HG03575 (cell line): ENCODE data around the gene MCM5.
"Not testable (repeated sequence)": the region's sequence is repeated elsewhere in the genome, so short reads cannot be mapped to it uniquely, and the experiment has no call there.

Experiments
- ATAC-seq: cut with Tn5 transposase; IDR thresholded peaks from one replicate; pipeline ENCODE4 v1.9.1; 2021; ENCODE audit not compliant: unreplicated experiment, insufficient number of reproducible peaks, low FRiP score; ENCODE audit errors: extremely low read depth

MCM5 gene

DNA sequence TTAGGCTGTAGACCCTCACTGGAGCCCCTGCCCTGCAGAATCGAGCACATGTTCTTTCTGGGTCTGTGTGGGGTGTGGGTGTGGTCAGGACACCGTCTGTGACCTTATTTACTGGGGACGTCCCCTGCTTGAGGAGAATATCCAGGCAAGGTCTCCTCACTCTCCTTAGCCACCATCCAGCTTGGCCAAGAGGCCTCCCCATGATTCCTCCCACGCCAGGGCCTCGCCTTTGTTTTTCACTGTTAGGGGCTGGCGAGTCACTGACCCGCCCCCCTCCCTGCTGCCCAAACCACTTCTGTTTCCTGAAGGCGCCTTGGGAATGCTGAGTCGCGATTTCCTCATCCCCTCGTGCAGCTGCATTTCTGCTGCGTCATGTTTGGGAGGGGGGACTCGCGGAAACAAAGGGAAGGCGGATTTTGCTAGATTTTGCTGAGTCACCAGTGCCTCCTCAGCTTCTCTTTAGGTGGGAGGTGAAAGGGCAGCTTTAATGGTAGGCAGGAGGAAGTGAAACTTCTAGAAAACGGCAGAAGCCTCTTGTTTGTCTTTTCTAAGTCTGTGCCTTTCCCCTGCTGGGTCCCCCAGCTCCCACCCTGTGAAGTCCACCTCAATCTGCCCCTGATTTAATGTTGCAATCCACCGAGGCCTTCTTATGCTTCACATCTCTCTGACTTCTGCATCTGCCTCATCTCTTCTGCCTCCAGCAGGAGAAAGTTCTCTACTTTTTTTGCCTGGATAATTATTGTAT is 23.0 kb upstream of the MCM5 start:
- no peak for ATAC-seq

DNA sequence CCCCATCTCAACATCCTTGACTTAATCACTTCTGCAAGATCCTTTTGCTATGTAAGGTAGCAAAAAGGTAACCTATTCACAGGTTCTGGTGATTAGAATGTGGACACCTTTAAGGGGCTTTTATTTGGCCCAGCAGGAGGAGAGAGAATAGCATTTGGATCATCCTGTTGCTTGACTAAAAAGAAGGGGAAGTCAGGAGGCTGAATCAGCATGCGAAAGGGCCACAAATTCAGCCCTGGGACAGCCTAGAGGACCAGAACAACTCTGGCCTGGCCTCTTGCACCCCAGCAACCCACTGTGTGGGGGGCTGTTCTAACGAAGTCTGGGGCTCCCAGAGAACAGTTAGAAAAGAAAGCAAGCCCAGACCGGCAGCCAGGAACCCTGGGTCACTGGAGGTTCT is 22.2 kb upstream of the MCM5 start:
- ATAC-seq: no peak

- ATAC-seq: no peak
These were observed 21.3 kb upstream of the MCM5 start for GRCh38 chr22:35378621-35379020.

DNA sequence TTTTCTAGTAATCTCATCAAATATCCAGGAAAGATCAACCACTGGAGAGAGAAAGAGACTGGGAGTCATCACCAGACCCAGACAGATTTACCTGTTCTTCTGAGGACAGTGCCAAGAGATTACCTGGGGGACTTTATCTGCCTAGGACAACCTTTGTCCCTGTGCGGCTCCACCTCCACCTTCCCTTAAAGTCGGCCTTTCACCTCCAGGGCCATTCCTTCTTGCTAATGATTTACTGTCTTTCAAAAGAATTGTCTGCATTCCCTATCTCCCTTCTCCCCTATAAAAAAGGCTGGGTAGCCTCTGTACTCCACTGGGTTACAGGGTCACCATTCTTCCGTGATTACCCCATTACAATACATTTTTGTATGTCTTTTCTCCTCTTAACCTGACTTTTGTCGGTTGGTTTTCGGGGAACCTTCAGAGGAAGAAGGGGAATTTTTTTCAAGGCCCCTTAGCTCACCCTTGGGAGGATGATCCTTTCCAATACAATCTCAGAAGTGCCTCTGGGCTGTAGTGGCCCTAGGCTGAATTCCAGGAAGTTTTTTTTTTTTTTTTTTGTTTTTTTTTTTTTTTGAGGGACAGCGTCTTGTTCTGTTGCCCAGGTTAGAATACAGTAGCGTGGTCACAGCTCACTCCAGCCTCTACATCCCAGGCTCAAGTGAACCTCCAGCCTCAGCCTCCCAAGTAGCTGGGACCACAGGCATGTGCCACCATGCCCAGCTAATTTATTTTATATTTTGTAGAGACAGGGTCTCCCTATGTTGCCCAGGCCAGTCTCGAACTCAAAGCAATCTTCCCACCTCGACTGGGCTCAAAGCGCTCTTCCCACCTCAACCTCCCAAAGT is 20.6 kb upstream of the MCM5 start:
- ATAC-seq: no peak

GRCh38 chr22:35380013-35380412 is 19.9 kb upstream of the MCM5 start:
- no peak for ATAC-seq

DNA sequence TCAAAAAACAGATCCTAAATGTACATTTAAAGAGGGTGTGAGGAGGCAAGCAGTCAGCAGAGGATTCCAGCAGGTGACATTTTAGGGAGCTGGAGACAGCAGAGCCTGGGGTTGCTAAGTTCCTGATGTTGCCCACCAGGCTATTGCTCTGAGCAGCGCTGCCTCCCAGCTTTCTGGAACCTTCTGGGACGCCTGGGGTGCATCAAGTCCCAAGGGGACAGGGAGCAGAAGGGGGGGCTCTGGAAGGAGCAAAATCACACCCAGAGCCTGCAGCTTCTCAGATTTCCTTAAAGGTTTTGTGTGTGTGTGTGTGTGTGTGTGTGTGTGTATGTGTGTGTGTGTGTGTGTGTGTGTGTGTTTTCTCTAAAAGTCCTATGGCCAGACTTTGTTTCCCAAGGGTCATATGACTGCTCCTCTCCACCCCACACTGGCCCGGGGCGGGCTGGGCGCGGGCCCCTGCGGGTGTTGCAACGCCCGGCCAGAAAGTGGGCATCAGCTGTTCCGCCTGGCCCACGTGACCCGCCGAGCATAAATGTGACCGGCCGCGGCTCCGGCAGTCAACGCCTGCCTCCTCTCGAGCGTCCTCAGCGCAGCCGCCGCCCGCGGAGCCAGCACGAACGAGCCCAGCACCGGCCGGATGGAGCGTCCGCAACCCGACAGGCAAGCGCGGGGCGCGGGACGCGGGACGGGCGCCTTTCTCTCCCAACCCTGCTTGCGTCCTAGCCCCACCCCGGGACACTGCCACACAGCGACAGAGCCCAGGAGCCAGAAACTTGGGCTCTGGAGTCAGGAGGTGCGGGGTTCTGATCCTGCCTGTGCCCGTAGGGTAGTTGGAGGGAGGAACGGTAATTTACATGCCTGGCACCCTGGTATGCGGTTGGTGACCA is 19.2 kb upstream of the MCM5 start, which contains the start of gene HMOX1:
Gene HMOX1, plus strand, starts transcription at position 560 of the 887 bp plus-strand sequence. Its CDS starts 78 bp downstream, at position 638.
- no peak for ATAC-seq

DNA sequence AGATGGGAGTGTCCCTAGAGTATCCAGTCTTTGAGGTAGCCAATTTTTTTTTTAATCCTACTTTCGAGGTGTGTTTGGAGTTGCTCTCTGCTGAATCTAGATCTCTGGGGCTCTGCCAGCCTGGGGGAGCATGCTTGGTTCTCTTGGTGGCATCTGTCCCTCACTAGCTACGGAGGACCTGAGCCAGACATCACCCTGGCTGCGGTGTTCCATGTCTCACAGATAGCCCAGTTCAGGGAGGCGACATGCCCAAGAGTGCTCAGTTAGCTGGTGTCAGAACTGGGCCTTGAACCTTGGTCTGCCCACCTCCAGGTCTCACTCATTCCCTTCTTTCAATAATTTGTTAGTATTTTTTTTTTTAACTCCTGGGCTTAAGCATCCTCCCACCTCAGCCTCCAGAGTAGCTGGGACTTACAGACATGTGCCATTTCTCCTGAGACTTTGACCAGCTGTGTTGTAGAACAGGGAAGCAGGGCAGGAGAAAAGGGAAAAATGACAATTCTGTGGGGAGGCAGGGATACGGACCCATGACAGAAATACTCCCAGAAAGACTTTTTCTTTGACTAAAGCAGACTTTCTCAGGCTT is 18.4 kb upstream of the MCM5 start:
- no peak for ATAC-seq

GRCh38 chr22:35383679-35384071 is 16.3 kb upstream of the MCM5 start:
- no peak for ATAC-seq

DNA sequence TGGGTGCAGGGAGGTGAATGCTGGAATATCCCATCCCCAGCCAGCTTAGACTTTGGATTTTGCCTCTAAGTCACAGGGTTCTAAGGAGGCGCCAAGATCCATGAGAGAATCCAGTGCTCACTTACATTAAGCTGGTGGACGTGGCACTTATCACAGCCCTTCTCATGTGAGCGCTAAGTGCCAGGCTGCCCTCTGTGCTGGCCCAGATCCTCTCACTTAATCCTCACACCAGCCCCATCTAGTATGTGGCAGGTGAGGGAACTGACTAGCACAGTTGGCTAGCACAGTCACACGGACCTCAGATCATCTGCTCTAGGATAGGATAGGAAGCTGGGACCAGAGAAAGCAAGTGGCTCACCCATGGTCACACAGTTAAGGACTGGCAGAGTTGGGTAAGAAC is 15.4 kb upstream of the MCM5 start:
- no peak for ATAC-seq

DNA sequence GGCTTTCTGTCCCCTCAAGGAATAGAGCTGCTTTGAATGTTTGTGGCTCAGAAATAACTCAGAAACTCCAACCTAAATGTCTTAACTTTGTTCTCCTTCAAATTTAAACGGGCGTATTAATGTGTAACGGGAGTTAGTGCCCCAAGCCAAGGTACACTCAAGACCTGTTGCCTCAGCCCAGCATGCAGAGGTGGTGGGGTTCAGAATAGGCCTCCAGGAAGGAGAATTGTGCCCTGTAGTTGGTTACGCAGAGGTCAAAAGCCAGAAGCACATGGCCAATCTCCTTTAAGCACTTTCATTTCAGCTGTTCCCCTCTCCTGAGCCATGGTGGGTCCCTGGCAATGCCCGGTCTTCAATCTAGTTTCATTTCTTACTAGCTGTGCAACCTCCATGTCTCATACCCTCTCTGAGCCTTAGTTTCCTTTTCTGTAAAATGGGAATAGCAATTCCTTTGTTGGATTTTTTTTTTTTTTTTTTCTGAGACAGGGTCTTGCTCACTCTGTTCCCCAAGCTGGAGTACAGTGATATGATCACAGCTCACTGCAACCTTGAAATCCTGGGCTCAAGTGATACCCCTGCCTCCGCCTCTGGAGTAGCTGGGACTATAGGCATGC is 14.9 kb upstream of the MCM5 start:
- ATAC-seq: no peak

DNA sequence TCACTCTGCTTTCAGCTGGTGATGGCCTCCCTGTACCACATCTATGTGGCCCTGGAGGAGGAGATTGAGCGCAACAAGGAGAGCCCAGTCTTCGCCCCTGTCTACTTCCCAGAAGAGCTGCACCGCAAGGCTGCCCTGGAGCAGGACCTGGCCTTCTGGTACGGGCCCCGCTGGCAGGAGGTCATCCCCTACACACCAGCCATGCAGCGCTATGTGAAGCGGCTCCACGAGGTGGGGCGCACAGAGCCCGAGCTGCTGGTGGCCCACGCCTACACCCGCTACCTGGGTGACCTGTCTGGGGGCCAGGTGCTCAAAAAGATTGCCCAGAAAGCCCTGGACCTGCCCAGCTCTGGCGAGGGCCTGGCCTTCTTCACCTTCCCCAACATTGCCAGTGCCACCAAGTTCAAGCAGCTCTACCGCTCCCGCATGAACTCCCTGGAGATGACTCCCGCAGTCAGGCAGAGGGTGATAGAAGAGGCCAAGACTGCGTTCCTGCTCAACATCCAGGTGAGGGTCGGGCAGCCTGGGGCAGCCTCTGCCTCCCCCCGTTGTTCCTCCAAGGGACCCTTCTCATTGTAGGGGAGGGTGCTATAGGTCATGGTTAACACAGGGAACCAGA is 13.2 kb upstream of the MCM5 start:
- ATAC-seq: no peak

DNA sequence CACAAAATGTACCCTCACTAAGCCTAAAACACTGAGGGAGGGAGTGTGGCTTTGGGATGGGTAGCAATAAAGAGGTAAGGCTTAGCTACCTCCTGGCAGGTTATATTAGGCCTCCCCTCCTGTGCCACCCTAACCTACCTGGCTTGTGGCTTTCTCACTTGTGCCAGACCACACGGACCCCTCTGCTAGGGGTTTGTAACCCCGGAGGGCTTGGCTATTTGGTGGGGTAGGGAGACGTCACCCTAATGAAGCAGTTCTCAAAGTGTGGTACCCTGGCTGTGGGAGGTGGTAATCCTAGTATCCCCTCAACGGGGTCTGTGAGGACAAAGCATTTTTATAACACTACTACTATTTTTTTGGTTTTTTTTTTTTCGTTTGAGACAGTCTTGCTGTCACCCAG is 9.0 kb upstream of the MCM5 start:
- no peak for ATAC-seq

- ATAC-seq: no peak
These were observed 7.6 kb upstream of the MCM5 start for GRCh38 chr22:35392357-35392756.

DNA sequence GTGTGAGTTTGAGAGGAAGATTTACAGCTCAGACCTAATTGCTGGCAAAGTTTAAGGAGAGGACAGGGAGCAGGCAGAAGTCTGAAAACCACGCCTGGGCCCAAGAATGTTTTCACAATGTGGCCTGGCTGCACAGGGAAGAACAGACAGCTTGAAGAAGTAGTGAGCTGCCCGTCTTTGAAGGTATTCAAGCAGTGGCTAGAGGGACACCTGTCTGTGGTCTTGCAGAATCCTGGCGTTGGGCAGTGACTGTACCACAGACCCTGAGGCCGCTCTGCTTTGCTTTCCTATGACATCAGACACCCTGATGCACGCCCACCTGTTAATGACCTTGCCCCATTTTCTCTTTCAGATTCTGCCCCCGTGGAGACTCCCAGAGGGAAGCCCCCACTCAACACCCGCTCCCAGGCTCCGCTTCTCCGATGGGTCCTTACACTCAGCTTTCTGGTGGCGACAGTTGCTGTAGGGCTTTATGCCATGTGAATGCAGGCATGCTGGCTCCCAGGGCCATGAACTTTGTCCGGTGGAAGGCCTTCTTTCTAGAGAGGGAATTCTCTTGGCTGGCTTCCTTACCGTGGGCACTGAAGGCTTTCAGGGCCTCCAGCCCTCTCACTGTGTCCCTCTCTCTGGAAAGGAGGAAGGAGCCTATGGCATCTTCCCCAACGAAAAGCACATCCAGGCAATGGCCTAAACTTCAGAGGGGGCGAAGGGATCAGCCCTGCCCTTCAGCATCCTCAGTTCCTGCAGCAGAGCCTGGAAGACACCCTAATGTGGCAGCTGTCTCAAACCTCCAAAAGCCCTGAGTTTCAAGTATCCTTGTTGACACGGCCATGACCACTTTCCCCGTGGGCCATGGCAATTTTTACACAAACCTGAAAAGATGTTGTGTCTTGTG is 6.6 kb upstream of the MCM5 start:
- ATAC-seq: no peak

- ATAC-seq: no peak
These were observed 6.0 kb upstream of the MCM5 start for GRCh38 chr22:35394011-35394312.

DNA sequence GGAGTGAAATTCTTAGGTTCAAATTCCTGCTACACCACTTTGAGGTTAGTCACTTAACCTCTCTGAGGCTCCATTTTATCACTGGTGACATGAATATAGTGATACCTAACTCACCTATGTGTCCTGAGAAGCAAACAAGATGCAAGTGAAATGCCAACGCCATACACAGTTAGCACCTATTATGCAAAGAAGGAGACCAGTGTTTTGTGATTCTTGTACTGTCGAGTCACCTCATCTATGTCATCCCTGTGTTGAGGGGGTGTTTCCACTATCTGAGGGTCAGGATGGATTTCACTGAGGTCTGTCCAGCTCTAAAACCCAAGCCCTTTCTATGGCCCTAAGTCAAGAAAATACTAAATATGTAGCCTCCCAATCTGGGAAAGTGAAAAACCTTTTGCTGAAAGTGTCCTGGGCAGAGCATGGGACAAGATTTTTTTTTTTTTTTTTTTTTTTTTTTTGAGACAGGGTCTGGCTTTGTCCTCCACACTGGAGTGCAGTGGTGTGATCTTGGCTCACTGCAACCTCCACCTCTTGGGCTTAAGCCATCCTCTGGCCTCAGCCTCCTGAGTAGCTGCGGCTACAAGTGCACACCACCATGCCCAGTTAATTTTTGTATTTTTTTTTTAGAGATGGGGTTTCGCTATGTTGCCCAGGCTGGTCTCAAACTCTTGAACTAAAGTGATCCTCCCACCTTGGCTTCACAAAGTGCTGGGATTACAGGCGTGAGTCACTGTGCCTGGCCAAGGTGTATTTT is 5.0 kb upstream of the MCM5 start:
- no peak for ATAC-seq

GRCh38 chr22:35396622-35397021 is 3.3 kb upstream of the MCM5 start:
- not testable (repeated sequence) for ATAC-seq
